Fibroblast of mammary gland (primary cell): Measurements from ENCODE around the gene RYR2.

Experiments used
- DNase-seq: peaks from one replicate; pipeline ENCODE4 v3.0.0-alpha.2; 2010; ENCODE audit warnings: low read depth
- H3K4me3 ChIP-seq: 2 replicates; pipeline ENCODE4 v1.5.1; 2011; ENCODE audit warnings: low read depth, mild to moderate bottlenecking, low read length, moderate library complexity; ENCODE audit not compliant: control insufficient read depth
- TF ChIP-seq, protein P1 (sequence below): conservative IDR thresholded peaks from 2 replicates; pipeline ENCODE4 v1.5.1; 2011; ENCODE audit warnings: low read depth, low read length, inconsistent platforms; ENCODE audit not compliant: control insufficient read depth, insufficient read depth

Gene RYR2

DNA sequence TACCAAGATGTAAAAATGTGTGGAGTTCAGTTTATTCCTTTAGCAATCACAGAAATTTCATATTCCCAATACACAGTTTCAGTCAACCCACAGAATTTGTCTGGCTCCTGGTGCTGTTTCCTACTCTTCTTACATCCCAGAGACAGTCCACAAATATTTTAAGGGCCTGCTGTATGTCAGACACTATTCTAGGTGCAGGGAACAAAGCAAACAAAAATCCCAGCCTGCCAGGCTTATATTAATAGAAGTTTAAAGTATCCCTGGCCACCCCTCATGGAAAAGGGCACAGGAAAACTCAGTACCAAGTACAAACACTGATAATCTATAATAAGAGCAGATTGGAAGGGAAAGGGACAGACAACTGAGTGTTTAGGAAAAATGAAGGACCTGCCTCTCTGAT, 653.9 kb downstream of the RYR2 start:
- no peak overlapping the region for H3K4me3 ChIP-seq
- TF ChIP-seq, protein P1, sequence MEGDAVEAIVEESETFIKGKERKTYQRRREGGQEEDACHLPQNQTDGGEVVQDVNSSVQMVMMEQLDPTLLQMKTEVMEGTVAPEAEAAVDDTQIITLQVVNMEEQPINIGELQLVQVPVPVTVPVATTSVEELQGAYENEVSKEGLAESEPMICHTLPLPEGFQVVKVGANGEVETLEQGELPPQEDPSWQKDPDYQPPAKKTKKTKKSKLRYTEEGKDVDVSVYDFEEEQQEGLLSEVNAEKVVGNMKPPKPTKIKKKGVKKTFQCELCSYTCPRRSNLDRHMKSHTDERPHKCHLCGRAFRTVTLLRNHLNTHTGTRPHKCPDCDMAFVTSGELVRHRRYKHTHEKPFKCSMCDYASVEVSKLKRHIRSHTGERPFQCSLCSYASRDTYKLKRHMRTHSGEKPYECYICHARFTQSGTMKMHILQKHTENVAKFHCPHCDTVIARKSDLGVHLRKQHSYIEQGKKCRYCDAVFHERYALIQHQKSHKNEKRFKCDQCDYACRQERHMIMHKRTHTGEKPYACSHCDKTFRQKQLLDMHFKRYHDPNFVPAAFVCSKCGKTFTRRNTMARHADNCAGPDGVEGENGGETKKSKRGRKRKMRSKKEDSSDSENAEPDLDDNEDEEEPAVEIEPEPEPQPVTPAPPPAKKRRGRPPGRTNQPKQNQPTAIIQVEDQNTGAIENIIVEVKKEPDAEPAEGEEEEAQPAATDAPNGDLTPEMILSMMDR = no peak
- DNase-seq = no peak

DNA sequence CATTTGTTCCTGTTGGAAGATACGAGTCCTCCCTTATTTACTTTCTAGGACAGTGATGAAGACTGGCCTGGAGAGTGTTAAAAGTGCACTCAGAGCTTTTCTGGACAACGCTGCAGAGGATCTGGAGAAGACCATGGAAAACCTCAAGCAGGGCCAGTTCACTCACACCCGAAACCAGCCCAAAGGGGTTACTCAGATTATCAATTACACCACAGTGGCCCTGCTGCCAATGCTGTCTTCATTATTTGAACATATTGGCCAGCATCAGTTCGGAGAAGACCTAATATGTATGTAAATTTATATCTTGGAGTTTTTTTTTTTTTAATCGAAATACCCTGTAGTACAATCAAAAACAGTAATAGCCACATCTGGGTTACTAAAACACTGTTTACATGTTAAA, 658.2 kb downstream of the RYR2 start:
- H3K4me3 ChIP-seq = no peak overlapping the region
- TF ChIP-seq, protein P1 = no peak
- DNase-seq = no peak

DNA sequence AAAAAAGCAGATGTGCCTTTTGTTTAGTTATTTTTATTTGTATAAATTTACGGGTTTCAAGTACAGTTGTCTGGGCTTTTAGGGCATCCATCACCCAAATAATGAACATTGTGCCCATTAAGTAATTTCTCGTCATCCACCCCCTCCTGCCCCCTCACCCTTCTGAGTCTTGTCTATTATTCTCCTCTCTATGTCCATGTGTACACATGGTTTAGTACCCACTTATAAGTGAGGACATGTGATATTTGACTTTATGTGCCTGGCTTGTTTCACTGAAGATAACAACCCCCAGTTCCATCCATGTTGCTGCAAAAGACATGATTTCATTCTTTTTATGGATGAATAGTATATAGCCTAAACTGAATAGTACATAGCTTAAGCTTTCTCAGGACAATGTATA, 659.5 kb downstream of the RYR2 start:
- H3K4me3 ChIP-seq = no peak overlapping the region
- DNase-seq = no peak
- TF ChIP-seq, protein P1 = no peak

DNA sequence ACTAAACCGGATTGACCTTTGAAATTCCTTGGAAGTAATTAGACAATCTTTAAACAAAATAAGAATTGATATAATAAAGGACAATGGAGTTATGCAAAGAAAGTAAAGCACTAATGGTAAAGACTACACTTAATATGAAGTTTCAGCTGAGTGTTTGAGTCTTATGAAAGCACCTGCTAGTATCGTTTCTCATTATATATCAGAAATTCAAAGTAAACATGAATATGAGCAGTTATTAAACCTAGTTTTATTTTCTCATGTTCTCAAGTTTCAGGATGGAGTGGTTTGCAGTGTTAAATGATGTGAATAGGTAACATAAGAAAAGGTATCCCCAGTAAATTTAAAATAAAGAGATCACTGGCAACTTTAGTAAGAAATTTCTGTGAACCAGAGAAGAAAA, 660.2 kb downstream of the RYR2 start:
- no peak overlapping the region for H3K4me3 ChIP-seq
- no peak for DNase-seq
- TF ChIP-seq, protein P1 = no peak

DNA sequence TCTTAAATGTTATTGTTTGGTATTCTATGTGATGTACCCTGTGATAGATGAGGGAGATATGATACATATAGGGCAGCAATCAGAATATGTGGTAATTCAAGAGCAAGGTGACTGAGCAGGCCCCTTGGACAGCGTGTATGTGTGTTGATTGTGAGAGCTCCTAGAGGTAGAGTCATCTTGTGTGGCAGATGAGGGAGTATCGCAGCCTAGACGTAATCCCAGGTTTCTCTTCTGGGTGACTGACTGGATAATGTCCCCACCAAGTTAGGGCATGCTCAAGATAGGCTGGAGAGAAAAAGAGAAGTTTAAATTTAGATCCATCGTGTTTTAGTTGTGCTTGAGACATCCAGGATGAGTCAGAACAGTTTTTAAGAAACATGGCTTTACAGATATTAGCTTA, 663.5 kb downstream of the RYR2 start:
- DNase-seq = no peak
- TF ChIP-seq, protein P1 = no peak
- H3K4me3 ChIP-seq = no peak overlapping the region

DNA sequence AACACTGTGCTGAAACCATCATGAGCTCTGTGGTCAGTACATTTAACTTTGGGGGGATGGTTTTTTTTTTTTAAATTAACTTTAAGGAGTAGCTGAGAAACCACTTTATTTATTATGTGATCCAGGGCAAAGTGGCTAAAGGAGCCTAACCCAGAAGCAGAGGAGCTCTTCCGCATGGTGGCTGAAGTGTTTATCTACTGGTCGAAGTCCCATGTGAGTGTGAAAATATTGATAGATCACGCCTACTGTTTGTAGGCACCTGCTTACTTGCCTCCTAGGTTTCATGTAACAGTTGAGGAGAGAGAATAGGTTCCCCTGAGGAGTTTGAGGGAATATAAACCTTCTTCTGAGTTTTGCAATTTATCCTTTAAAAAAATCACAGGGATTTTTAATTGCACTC, 667.4 kb downstream of the RYR2 start:
- TF ChIP-seq, protein P1 = no peak
- H3K4me3 ChIP-seq = no peak overlapping the region
- DNase-seq = no peak

DNA sequence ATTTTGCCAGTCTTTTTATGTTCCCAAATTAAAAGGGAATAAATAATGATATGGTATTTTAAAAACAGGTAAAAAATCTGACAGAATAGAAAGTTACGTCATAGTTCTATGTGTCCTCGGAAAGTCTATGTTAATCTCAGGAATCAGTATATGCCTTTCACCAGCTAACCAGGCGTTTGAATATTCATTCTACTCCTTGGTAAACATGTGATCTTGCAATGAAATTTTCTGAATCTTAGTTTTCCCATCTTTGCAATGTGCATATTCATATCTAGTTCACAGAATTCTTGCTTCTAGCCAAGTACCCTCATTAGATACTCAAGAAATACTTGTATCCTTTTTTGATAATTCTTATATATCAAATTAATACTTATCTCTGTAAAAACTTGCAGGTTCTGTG, 669.3 kb downstream of the RYR2 start:
- no peak for DNase-seq
- TF ChIP-seq, protein P1 = no peak
- no peak overlapping the region for H3K4me3 ChIP-seq
